ENCODE data around the gene HLA-DMB.

DNA sequence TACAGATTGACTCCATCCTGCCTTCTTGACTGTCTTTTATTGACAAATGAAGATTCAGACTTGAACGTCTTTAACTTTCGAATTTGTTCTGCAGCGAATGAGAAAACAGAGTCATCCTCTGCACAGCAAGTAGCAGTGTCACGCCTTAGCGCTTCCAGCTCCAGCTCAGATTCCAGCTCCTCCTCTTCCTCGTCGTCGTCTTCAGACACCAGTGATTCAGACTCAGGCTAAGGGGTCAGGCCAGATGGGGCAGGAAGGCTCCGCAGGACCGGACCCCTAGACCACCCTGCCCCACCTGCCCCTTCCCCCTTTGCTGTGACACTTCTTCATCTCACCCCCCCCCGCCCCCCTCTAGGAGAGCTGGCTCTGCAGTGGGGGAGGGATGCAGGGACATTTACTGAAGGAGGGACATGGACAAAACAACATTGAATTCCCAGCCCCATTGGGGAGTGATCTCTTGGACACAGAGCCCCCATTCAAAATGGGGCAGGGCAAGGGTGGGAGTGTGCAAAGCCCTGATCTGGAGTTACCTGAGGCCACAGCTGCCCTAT lies 39.7 kb upstream of the HLA-DMB start:
- TF ChIP-seq POLR2A (IDR thresholded peaks at IDR 0.05), result no peak
- TF ChIP-seq, protein P1, sequence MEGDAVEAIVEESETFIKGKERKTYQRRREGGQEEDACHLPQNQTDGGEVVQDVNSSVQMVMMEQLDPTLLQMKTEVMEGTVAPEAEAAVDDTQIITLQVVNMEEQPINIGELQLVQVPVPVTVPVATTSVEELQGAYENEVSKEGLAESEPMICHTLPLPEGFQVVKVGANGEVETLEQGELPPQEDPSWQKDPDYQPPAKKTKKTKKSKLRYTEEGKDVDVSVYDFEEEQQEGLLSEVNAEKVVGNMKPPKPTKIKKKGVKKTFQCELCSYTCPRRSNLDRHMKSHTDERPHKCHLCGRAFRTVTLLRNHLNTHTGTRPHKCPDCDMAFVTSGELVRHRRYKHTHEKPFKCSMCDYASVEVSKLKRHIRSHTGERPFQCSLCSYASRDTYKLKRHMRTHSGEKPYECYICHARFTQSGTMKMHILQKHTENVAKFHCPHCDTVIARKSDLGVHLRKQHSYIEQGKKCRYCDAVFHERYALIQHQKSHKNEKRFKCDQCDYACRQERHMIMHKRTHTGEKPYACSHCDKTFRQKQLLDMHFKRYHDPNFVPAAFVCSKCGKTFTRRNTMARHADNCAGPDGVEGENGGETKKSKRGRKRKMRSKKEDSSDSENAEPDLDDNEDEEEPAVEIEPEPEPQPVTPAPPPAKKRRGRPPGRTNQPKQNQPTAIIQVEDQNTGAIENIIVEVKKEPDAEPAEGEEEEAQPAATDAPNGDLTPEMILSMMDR (IDR thresholded peaks at IDR 0.05), result no peak
